GM13976 (cell line): ENCODE data around the gene PTPN18.

Experiments
- DNase-seq: peaks from one replicate; pipeline ENCODE4 v3.0.0; 2012; ENCODE audit warnings: low spot score
- in situ Hi-C: fragments of 300-500 bp; cut with MboI; formaldehyde crosslinking; loops from one replicate; pipeline ENCODE4 v1.12.0; 2022; ENCODE audit warnings: low sequenced_read_pairs, mixed read lengths, inconsistent platforms; ENCODE audit not compliant: unreplicated experiment
- TF ChIP-seq, protein P1 (sequence below): IDR thresholded peaks from 2 replicates; pipeline ENCODE4 v1.5.1; 2012; ENCODE audit warnings: borderline replicate concordance, mild to moderate bottlenecking; ENCODE audit not compliant: insufficient read depth; ENCODE audit errors: extremely low read depth, missing control alignments, control extremely low read depth

The PTPN18 gene

GRCh38 chr2:130352237-130352636, 3.6 kb upstream of the PTPN18 start:
- in situ Hi-C loops, result no loop called here
- TF ChIP-seq, protein P1, sequence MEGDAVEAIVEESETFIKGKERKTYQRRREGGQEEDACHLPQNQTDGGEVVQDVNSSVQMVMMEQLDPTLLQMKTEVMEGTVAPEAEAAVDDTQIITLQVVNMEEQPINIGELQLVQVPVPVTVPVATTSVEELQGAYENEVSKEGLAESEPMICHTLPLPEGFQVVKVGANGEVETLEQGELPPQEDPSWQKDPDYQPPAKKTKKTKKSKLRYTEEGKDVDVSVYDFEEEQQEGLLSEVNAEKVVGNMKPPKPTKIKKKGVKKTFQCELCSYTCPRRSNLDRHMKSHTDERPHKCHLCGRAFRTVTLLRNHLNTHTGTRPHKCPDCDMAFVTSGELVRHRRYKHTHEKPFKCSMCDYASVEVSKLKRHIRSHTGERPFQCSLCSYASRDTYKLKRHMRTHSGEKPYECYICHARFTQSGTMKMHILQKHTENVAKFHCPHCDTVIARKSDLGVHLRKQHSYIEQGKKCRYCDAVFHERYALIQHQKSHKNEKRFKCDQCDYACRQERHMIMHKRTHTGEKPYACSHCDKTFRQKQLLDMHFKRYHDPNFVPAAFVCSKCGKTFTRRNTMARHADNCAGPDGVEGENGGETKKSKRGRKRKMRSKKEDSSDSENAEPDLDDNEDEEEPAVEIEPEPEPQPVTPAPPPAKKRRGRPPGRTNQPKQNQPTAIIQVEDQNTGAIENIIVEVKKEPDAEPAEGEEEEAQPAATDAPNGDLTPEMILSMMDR, result no peak
- DNase-seq, result no peak

- DNase-seq, result no peak
- TF ChIP-seq, protein P1, result no peak
- in situ Hi-C loops, result no loop called here
Observed at GRCh38 chr2:130353291-130354138, 2.3 kb upstream of the PTPN18 start.

DNA sequence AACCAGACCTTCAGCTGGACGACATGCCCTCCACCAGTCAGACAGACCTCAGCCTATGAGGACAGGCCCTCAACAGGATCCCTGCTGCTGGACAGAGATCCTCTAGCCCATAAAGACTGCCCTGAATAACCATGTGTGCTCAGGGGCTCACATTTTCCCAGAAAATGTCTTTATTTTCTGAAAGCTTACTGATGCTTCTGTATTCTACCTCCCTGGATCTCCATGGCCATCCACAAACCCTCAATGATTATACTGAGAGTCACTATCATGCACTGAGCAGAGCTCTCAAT, 1.8 kb upstream of the PTPN18 start:
- TF ChIP-seq, protein P1, result no peak
- DNase-seq, result no peak
- in situ Hi-C loops, result no loop called here

DNA sequence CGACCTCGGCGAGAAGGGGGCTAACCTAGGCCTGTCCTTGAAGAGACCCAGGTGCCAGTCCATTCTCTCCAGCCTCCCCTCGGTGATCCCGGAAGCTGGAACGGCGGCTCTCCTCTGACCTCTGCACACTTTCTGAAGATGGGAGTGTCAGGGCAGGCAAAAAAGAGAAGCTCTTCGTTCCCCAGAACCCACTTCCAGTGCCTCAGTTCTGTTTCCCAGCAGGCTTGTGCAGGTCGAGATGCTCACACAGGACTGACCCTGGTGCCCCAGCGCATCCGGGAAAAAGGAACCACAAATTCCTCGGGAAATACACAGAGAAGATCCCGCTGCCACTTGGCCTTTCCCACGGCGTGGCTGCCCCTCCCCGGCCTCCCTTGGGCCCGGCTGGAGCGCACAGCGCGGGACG, 681 bp upstream of the PTPN18 start:
- in situ Hi-C loops, result no loop called here
- TF ChIP-seq, protein P1, result no peak
- no peak for DNase-seq

DNA sequence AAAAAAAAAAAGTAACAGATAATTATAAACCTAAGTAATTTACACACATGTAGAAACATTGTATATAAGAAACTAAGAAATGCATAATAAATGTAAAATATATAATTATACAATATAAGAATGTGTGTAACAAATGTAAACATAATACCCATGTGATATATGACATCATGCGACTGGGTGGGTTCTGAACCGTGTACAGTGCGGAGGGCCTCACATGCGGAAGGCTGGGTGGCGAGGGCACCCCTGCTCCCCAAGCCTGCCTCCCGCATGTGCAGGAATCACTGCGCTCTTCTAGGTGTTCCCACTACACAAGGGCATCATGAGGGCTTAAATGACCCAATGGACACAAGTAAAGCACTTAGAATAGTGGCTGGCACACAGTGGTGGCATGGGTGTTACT, 2.0 kb downstream of the PTPN18 start:
- TF ChIP-seq, protein P1, result no peak
- in situ Hi-C loops, result no loop called here
- no peak for DNase-seq

DNA sequence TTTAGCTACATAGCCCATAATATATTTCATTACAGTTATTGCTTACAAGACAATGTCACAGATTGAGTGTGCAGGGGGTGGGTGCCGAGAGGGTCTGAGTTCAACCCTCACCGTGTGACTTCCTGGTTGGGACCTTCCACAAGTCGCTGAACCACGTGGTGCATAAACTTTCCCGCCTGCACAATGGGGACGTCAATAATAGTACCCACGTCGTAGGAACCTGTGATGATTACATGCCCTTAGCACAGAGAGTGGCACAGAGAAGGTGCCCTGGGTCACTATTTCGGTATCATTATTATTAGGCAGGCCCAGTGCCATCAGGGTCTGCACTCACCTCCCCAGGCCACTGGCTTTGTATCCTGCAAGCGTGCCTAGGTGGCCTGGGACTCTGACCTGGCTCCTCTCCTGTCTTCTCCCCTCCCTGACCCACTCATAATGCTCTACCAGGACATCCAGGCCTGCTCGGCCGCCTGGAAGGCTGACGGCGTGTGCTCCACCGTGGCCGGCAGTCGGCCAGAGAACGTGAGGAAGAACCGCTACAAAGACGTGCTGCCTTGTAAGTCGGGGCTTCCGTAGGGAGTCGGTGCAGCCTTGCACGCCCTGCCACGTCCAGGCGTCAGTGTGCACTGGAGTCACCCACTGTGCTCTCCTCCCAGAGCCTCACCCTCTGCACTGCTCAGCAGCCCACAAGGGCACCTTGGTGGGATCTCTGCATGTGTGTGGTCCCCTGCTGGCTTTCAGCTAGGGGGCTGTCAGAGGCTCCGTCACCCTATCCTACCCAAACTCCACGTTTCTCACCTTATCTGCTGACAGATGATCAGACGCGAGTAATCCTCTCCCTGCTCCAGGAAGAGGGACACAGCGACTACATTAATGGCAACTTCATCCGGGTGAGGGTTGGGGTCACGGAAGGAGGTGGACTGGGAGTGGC, 2.8 kb downstream of the PTPN18 start:
- no peak for DNase-seq
- in situ Hi-C loops, result no loop called here
- TF ChIP-seq, protein P1, result no peak
